HepG2 (cell line): ENCODE data around the gene RBM43. TPM values are rescaled to one million over a fixed set of nuclear protein-coding genes. Genes with fewer than 3 reads are reported as not detected.

Source experiments
- ATAC-seq: fragments of 200-7000 bp; cut with Tn5 transposase; 3 replicates; pipeline ENCODE4 v1.9.1; 2020; ENCODE audit warnings: mild to moderate bottlenecking, moderate library complexity
- BruUV-seq: library from RNA; stranded (reverse); fragments of 400-500 nt; replicated peaks from 2 replicates; lab custom pipeline; 2021; lab: Mats Ljungman, UMichigan
- CTCF ChIA-PET: fragments of 300-600 bp; formaldehyde crosslinking; extraction: SDS; loops from one replicate; lab custom pipeline; 2021; ENCODE audit warnings: low total read pairs, inconsistent platforms, low intra/inter-chr PET ratio; lab: Yijun Ruan, JAX
- POLR2A ChIA-PET: fragments of 350-600 bp; sonication (Branson Sonifier 250); formaldehyde crosslinking; loops from one replicate; lab custom pipeline; 2020; ENCODE audit warnings: antibody characterized with exemption, inconsistent platforms; lab: Yijun Ruan, JAX
- DNase-seq: peaks from one replicate; pipeline ENCODE4 v3.0.0-alpha.2; 2015; ENCODE audit warnings: low spot score
- FAIRE-seq: peaks from 3 replicates; lab custom pipeline; 2011; peaks lifted over from hg19 to GRCh38; lab: Jason Lieb, UNC
- H2AFZ ChIP-seq: one replicate; pipeline ENCODE4 v1.6.1; 2011; ENCODE audit warnings: low read length, inconsistent platforms
- H3K27ac ChIP-seq: fragments of 300-600 bp; 3 replicates; pipeline ENCODE4 v1.8.0; 2011; ENCODE audit warnings: mixed run types, mild to moderate bottlenecking, mixed read lengths, low read length, inconsistent platforms; ENCODE audit not compliant: insufficient read depth; ENCODE audit errors: extremely low read length
- H3K27me3 ChIP-seq, 2 experiments: fragments of 200-600 bp in 1 of 2; 2 replicates in 1 of 2; 3 replicates in 1 of 2; pipeline versions ENCODE4 v1.6.0 to v1.8.0; 2011; ENCODE audit warnings: low read length in 2 of 2, mild to moderate bottlenecking in 2 of 2, moderate library complexity in 2 of 2, inconsistent platforms in 1 of 2; ENCODE audit not compliant: insufficient read depth in 2 of 2, control insufficient read depth in 1 of 2
- H3K36me3 ChIP-seq, 2 experiments: fragments of 200-600 bp in 1 of 2; replicated peaks in 1 of 2; 2 replicates in 1 of 2; 3 replicates in 1 of 2; pipeline versions ENCODE4 v1.5.1 to v1.8.0; 2011; ENCODE audit warnings: low read length in 2 of 2, inconsistent platforms in 1 of 2; ENCODE audit not compliant: insufficient read depth in 2 of 2, control insufficient read depth in 1 of 2
- H3K4me1 ChIP-seq: 2 replicates; pipeline ENCODE4 v1.5.1; 2012; ENCODE audit warnings: low read length, inconsistent platforms; ENCODE audit not compliant: insufficient read depth
- H3K4me2 ChIP-seq: 2 replicates; pipeline ENCODE4 v1.6.0; 2011; ENCODE audit warnings: low read depth, low read length, inconsistent platforms
- H3K4me3 ChIP-seq, 3 experiments: fragments of 200-600 bp in 1 of 3; sonication (generic), shearing (Covaris generic) in 1 of 3; replicated peaks in 1 of 3; 2 replicates each; pipeline ENCODE4 v1.5.1; 2011 to 2016; ENCODE audit warnings: low read length in 3 of 3, inconsistent platforms in 2 of 3, low read depth in 2 of 3, mild to moderate bottlenecking in 2 of 3, control low read depth in 1 of 3, mixed read lengths in 1 of 3; ENCODE audit not compliant: insufficient read depth in 1 of 3
- H3K79me2 ChIP-seq: one replicate; pipeline ENCODE4 v1.6.1; 2011; ENCODE audit warnings: low read length, inconsistent platforms; ENCODE audit not compliant: insufficient read depth
- H3K9ac ChIP-seq: 2 replicates; pipeline ENCODE4 v1.6.0; 2011; ENCODE audit warnings: mild to moderate bottlenecking, low read depth, low read length, inconsistent platforms; ENCODE audit not compliant: insufficient read depth
- H3K9me3 ChIP-seq: 2 replicates; pipeline ENCODE4 v1.5.1; 2012; ENCODE audit warnings: mild to moderate bottlenecking, low read length
- H4K20me1 ChIP-seq: 2 replicates; pipeline ENCODE4 v1.6.0; 2011; ENCODE audit warnings: inconsistent platforms, mild to moderate bottlenecking, low read length, moderate library complexity; ENCODE audit not compliant: insufficient read depth
- ARHGAP35 ChIP-seq: sonication (generic); formaldehyde crosslinking; IDR thresholded peaks from 2 replicates; pipeline ENCODE4 v1.9.0; 2022; ENCODE audit warnings: mild to moderate bottlenecking, inconsistent platforms, moderate library complexity, missing genetic modification reagents, borderline replicate concordance
- CAMTA2 ChIP-seq: sonication (generic); formaldehyde crosslinking; IDR thresholded peaks from 2 replicates; pipeline ENCODE4 v1.4.0; 2020; ENCODE audit warnings: mild to moderate bottlenecking, missing genetic modification reagents, borderline replicate concordance
- FOXK2 ChIP-seq: fragments of 450-650 bp; IDR thresholded peaks from 2 replicates; pipeline ENCODE4 v1.6.1; 2016
- NFE2L1 ChIP-seq: sonication (generic); formaldehyde crosslinking; IDR thresholded peaks from 2 replicates; pipeline ENCODE4 v1.4.0; 2020; ENCODE audit warnings: missing genetic modification reagents, mild to moderate bottlenecking, borderline replicate concordance
- SRF ChIP-seq: IDR thresholded peaks from 2 replicates; pipeline ENCODE4 v1.6.1; 2011; ENCODE audit warnings: mild to moderate bottlenecking, low read depth, low read length, moderate library complexity
- TBP ChIP-seq: sonication (generic); formaldehyde crosslinking; IDR thresholded peaks from 2 replicates; pipeline ENCODE4 v1.5.0; 2020; ENCODE audit warnings: missing genetic modification reagents
- TEAD3 ChIP-seq: optimal IDR thresholded peaks from 2 replicates; pipeline ENCODE3; 2016; ENCODE audit warnings: borderline replicate concordance
- ZNF205 ChIP-seq: IDR thresholded peaks from 2 replicates; pipeline ENCODE4 v1.6.1; 2018; ENCODE audit warnings: missing biosample characterization, missing genetic modification reagents
- ZNF563 ChIP-seq: sonication (generic); formaldehyde crosslinking; IDR thresholded peaks from 2 replicates; pipeline ENCODE4 v1.8.0; 2022; ENCODE audit warnings: mild to moderate bottlenecking, moderate library complexity, missing genetic modification reagents
- WGBS: methylation state at CpG from one replicate; pipeline ENCODE4 v1.1.6; 2017; ENCODE audit warnings: low lambda C conversion rate; 5-methylcytosine and 5-hydroxymethylcytosine counted together
- in situ Hi-C: cut with HindIII; loops from 2 replicates; pipeline ENCODE4 v1.10.0; 2017; ENCODE audit warnings: low pct_unique_long_range_greater_than_20kb; ENCODE audit not compliant: extremely low pct_ligation_motif_present
- intact Hi-C: fragments of 100-400 bp; cut with micrococcal nuclease; formaldehyde crosslinking; loops from one replicate; pipeline ENCODE4 v1.10.0; 2022; ENCODE audit not compliant: unreplicated experiment
- polyA plus RNA-seq, 8 experiments: library from polyadenylated mRNA; depleted of rRNA in 3 of 8; stranded (reverse) in 7 of 8; unstranded in 1 of 8; fragments of >200 nt; fragmentation: Illumina TruSeq in 4 of 8; extraction: Trizol in 4 of 8; gene quantifications; 2 replicates each; pipeline versions ENCODE4 v1.2.1 to v1.2.3, GENCODE V29; 2011 to 2016; ENCODE audit warnings: low read depth in 4 of 8, missing spikeins in 1 of 8, mixed read lengths in 1 of 8; ENCODE audit not compliant: insufficient read depth in 1 of 8
- total RNA-seq, 5 experiments: library from RNA; depleted of rRNA; stranded (reverse); fragments of >200 nt; fragmentation: Illumina TruSeq; extraction: Trizol; gene quantifications; 2 replicates each; pipeline ENCODE4 v1.2.3, GENCODE V29; 2016; ENCODE audit warnings: low read depth in 1 of 5
- TF ChIP-seq, protein P1 (sequence below): sonication (generic); formaldehyde crosslinking; IDR thresholded peaks from 2 replicates; pipeline ENCODE4 v1.9.0; 2021; ENCODE audit warnings: missing genetic modification reagents, mild to moderate bottlenecking, borderline replicate concordance
- TF ChIP-seq, protein P2 (sequence below): sonication (generic); formaldehyde crosslinking; IDR thresholded peaks from 2 replicates; pipeline ENCODE4 v1.9.0; 2021; ENCODE audit warnings: missing genetic modification reagents, borderline replicate concordance
- TF ChIP-seq, protein P3 (sequence below): sonication (generic); formaldehyde crosslinking; IDR thresholded peaks from 2 replicates; pipeline ENCODE4 v1.5.0; 2020; ENCODE audit warnings: missing genetic modification reagents, mild to moderate bottlenecking, borderline replicate concordance
- TF ChIP-seq, protein P4 (sequence below): IDR thresholded peaks from 2 replicates; pipeline ENCODE4 v1.6.1; 2016
- TF ChIP-seq, protein P5 (sequence below): sonication (generic); formaldehyde crosslinking; IDR thresholded peaks from 2 replicates; pipeline ENCODE4 v1.4.0; 2020; ENCODE audit warnings: missing genetic modification reagents

RBM43 gene
- total and polyA plus RNA-seq, 2 of the 13 experiments (the other 11 are each of a cell fraction or from before 2014, with no cell fraction given), result 0.31 to 0.70 TPM

DNA sequence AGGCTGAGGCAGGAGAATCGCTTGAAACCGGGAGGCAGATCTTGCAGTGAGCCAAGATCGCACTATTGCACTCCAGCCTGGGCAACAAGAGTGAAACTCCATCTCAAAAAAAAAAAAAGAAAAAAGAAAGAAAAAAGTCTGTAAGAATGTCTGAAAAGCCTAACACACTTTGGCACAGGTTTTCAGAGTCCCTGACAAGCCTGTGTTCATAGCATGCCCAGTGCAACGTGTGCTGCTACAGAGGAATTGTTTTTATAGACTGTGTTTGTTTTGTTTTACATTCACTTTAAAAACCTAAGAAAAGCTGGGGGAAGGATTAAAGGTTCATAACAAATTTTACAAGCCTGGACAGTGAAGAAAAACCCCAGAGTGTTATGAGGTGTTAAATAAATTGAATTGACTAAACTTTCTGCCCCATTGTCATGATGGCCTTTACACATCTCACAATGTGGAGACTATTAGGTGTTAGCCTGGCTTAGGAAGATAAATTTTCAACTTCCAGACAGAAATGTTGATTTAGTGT lies 55.2 kb downstream of the RBM43 start:
- Histone ChIP-seq H2AFZ (no peak overlapping the region), H3K27me3 (peaks cover 0 to 9% of the 10 kb centered on the region in 2 experiments; a peak in 1 of 5 replicates), H3K4me2 (no peak overlapping the region), H3K79me2 (no peaks in the 10 kb centered on the region), H3K9me3 (no peaks in the 10 kb centered on the region), H3K36me3 (no peaks in the 10 kb centered on the region), H3K27ac (no peak overlapping the region), H3K9ac (no peak overlapping the region), H3K4me1 (no peaks in the 10 kb centered on the region), H3K4me3 (no peak overlapping the region), H4K20me1 (no peaks in the 10 kb centered on the region)
- ATAC-seq (no peak), DNase-seq (no peak), FAIRE-seq (no peak)
- TF ChIP-seq ZNF205 (no peak), CAMTA2 (no peak), SRF (no peak), NFE2L1 (CRISPR knock-in tag) (no peak)
- TF ChIP-seq, protein P1, sequence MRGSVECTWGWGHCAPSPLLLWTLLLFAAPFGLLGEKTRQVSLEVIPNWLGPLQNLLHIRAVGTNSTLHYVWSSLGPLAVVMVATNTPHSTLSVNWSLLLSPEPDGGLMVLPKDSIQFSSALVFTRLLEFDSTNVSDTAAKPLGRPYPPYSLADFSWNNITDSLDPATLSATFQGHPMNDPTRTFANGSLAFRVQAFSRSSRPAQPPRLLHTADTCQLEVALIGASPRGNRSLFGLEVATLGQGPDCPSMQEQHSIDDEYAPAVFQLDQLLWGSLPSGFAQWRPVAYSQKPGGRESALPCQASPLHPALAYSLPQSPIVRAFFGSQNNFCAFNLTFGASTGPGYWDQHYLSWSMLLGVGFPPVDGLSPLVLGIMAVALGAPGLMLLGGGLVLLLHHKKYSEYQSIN, result no peak
- in situ Hi-C loops (no loop called here), intact Hi-C loops (no loop called here)
- ChIA-PET POLR2A (no interaction called here), CTCF (no interaction called here)
- no TSS peak for BruUV-seq
- WGBS, result 1% methylated on average over 4 of the region's 4 CpGs

DNA sequence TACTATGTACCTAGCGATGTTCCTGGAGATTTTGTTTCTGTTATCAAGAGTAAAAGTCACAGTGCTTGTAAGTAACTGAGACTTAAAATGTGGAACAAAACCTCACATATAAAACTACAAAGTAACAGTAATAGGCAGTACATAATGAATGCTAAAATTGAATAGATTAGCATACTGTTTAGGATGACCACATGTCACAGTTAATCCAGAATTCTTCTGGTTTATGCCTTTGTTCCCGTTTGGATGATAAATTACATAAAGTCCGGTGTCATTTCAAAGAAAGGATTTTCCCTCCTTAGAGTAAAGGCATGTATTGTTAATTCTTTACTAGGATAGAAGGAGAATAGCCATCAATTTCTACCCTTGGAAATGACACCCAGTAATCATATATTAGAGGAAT lies 56.1 kb downstream of the RBM43 start:
- H3K36me3 ChIP-seq, result no peaks in the 10 kb centered on the region
- H3K4me2 ChIP-seq, result no peak overlapping the region
- ChIA-PET CTCF (no interaction called here), POLR2A (no interaction called here)
- FAIRE-seq, result no peak
- no peak overlapping the region for H3K27ac ChIP-seq
- no peaks in the 10 kb centered on the region for H3K9me3 ChIP-seq
- intact Hi-C loops, result no loop called here
- no peak overlapping the region for H2AFZ ChIP-seq
- no peaks in the 10 kb centered on the region for H4K20me1 ChIP-seq
- H3K79me2 ChIP-seq, result no peaks in the 10 kb centered on the region
- DNase-seq, result no peak
- H3K4me1 ChIP-seq, result no peaks in the 10 kb centered on the region
- no peak overlapping the region for H3K9ac ChIP-seq
- no peak overlapping the region for H3K4me3 ChIP-seq
- WGBS, result 18% methylated on average over 3 of the region's 3 CpGs
- in situ Hi-C loops, result no loop called here
- no peak for ATAC-seq
- peaks cover 0 to 4% of the 10 kb centered on the region in 2 experiments; a peak in 1 of 5 replicates for H3K27me3 ChIP-seq
- BruUV-seq, result no TSS peak
- TF ChIP-seq, protein P2, sequence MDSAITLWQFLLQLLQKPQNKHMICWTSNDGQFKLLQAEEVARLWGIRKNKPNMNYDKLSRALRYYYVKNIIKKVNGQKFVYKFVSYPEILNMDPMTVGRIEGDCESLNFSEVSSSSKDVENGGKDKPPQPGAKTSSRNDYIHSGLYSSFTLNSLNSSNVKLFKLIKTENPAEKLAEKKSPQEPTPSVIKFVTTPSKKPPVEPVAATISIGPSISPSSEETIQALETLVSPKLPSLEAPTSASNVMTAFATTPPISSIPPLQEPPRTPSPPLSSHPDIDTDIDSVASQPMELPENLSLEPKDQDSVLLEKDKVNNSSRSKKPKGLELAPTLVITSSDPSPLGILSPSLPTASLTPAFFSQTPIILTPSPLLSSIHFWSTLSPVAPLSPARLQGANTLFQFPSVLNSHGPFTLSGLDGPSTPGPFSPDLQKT (CRISPR knock-in tag), result no peak
- TF ChIP-seq FOXK2 (no peak), ARHGAP35 (CRISPR knock-in tag) (no peak), TBP (CRISPR knock-in tag) (no peak), ZNF563 (CRISPR knock-in tag) (no peak), TEAD3 (no peak)
- TF ChIP-seq, protein P3, sequence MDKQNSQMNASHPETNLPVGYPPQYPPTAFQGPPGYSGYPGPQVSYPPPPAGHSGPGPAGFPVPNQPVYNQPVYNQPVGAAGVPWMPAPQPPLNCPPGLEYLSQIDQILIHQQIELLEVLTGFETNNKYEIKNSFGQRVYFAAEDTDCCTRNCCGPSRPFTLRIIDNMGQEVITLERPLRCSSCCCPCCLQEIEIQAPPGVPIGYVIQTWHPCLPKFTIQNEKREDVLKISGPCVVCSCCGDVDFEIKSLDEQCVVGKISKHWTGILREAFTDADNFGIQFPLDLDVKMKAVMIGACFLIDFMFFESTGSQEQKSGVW (CRISPR knock-in tag), result no peak
- TF ChIP-seq, protein P4, sequence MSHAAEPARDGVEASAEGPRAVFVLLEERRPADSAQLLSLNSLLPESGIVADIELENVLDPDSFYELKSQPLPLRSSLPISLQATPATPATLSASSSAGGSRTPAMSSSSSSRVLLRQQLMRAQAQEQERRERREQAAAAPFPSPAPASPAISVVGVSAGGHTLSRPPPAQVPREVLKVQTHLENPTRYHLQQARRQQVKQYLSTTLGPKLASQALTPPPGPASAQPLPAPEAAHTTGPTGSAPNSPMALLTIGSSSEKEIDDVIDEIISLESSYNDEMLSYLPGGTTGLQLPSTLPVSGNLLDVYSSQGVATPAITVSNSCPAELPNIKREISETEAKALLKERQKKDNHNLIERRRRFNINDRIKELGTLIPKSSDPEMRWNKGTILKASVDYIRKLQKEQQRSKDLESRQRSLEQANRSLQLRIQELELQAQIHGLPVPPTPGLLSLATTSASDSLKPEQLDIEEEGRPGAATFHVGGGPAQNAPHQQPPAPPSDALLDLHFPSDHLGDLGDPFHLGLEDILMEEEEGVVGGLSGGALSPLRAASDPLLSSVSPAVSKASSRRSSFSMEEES, result no peak
- TF ChIP-seq, protein P5, sequence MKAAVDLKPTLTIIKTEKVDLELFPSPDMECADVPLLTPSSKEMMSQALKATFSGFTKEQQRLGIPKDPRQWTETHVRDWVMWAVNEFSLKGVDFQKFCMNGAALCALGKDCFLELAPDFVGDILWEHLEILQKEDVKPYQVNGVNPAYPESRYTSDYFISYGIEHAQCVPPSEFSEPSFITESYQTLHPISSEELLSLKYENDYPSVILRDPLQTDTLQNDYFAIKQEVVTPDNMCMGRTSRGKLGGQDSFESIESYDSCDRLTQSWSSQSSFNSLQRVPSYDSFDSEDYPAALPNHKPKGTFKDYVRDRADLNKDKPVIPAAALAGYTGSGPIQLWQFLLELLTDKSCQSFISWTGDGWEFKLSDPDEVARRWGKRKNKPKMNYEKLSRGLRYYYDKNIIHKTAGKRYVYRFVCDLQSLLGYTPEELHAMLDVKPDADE (CRISPR knock-in tag), result no peak
